GM12872 (cell line): ENCODE results near the gene POLR1A.
A peak's percentile ranks its signal among the peaks of the same experiment; 100 is the strongest.

Source experiments
- TF ChIP-seq, protein P1 (sequence below): IDR thresholded peaks from 3 replicates; pipeline ENCODE4 v1.5.1; 2011; ENCODE audit warnings: low read depth, mild to moderate bottlenecking, low read length, moderate library complexity; ENCODE audit not compliant: insufficient read depth

POLR1A gene

DNA sequence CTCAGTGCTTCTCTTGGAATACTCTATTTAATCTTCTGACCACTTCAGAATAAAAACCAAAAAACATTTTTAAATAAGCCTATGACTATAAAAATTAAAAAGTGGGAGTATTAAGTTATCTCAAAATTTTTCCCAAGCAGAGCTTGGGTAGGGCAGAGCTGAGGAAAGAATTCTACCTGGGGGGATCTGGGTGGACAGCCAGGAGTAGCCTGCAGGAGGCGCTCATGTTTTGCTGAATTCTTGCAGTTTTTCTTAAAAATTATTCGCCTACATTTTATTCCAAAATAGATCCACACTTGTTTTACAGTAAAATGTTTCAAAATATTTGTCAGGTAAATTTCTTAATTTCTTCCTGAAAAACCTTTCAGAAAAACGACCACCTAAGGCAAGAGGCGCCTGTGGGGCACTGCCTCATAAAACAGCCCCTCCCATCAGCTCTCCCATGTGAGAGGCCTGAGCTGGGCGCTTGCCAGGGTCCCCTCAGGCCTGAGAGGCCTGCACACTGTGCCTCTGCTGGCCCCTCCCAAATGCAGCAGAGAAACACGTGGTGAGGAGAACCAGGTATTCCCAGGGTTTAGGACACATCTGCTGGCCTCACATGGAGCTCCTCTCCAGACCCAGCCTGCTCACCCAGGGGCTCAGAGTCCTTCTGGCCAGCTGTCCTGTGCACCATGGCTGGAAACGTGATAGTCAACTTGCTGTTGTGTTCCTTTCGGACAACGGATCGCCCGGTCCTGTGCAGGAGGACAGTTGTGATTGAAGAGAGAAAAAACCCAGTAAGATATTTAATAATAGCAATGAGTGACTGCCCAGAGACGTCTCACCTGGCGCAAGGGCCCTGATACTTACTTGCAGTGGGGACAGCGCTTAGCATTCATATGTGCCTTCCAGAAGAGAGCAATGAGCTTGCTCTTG lies 17.5 kb downstream of the POLR1A start:
- TF ChIP-seq, protein P1, sequence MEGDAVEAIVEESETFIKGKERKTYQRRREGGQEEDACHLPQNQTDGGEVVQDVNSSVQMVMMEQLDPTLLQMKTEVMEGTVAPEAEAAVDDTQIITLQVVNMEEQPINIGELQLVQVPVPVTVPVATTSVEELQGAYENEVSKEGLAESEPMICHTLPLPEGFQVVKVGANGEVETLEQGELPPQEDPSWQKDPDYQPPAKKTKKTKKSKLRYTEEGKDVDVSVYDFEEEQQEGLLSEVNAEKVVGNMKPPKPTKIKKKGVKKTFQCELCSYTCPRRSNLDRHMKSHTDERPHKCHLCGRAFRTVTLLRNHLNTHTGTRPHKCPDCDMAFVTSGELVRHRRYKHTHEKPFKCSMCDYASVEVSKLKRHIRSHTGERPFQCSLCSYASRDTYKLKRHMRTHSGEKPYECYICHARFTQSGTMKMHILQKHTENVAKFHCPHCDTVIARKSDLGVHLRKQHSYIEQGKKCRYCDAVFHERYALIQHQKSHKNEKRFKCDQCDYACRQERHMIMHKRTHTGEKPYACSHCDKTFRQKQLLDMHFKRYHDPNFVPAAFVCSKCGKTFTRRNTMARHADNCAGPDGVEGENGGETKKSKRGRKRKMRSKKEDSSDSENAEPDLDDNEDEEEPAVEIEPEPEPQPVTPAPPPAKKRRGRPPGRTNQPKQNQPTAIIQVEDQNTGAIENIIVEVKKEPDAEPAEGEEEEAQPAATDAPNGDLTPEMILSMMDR: peak; percentile 46; the same call in 2 of the 3 replicates

DNA sequence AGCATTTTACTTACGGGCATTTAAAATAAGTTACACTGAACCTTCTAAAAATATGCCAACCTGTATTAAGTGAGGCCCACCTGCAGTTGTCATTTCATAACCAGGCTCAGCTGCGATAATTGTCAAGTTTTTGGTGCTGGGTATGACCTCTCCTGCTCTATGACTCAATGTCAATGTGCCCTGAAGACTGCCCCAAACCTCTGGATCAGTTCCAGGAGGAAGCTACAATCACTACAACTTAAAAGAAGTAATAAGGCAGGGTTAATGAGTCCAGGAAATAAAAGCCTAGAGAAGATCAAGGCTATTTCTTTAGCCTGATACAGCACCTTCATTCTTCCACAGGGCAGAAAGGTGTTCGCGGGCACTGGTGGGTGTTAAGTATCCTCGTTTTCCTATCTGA lies 22.9 kb downstream of the POLR1A start:
- TF ChIP-seq, protein P1: no peak

DNA sequence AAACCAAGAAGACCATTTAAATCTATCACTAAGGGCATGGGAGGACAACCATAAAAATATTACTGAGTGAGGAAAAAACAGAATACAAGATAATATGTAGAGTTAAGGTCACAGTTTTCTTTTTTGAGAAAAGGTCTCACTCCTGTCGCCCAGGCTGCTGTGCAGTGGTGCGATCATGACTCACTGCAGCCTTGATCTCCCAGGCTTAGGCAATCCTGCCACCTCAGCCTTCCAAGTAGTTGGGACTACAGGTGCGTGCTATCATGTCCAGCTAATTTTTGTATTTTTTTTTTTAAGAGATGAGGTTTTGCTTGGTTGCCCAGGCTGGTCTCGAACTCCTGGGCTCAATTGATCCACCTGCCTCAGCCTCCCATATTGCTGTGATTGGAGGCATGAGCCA lies 24.0 kb downstream of the POLR1A start:
- TF ChIP-seq, protein P1: no peak

DNA sequence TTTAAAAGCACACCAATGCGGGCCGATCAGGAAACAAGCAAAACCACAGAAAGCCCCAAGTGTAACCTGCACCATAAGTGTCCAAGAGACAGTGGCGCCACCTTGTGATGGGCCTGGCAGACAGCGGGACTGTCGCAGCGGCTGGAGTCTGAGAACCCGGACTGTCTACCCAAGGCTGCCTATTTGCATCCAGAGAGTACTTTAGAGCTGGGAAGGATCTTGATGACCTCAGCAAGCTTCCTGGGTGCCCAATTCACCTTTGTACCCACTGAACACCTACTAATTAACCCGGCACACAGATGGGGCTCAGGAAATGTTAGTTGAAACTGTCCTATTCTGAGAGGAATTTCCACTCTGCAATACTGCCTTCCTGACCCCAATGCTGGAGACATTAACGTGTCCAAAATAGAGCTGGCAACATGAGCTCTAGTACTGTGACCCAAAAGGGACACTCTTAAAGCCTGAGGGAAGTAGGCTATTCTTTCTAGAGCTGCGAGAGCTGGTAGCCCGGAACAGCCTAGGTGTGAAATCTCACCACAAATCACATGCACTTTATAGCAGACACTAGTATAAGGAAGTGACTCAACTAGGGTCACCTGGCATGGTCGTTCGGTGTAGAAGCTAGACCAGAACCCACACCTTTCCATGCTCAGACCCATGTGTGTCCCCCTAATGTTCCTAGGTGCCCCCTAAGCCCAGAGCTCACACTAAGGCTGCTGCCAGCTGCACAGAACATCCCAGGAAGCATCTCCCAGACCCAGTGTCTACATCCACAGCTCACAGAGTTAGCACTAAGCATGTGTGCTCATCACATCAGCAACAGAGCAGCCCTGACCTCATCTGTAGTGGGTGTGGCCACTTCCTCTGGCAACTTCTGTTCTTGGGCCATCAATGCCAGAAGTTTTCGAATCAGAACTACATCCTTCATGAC lies 25.4 kb downstream of the POLR1A start:
- TF ChIP-seq, protein P1: peak; percentile 94

DNA sequence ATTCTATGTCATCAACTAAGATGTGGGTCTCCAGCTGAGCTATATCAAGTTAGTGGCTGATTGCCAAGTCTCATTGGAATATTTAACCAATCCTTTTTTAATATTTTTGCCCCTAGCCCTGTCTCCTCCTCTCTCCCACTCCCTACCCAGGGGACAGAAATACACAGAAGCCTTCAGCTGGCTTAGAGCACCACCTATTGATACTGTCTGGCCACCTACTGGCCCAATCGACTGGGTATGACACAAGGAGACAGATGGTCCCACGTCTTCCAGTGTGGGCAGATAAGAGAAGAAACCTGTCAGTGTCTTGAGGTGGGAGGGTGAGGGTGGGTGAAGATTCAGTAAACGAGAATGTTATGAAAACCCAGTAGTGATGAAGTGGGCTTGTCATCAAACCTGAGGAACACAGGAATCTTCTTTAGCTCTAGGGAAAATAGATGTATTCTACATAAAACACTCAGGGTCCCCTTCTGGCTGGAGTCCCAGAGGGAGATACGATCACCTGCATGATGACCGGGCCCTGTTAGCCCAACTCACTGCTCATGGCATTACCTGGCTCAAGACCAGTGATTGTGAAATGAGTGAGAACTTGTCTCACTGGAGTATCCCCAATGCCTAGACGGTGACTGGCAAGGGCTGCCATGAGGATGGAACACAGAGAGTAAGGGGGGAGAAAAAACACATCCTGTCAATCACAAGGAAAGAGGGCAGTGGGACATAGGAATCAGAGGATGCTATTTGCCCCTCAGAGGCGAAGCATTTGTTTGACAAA lies 26.7 kb downstream of the POLR1A start:
- TF ChIP-seq, protein P1: peak; percentile 61

DNA sequence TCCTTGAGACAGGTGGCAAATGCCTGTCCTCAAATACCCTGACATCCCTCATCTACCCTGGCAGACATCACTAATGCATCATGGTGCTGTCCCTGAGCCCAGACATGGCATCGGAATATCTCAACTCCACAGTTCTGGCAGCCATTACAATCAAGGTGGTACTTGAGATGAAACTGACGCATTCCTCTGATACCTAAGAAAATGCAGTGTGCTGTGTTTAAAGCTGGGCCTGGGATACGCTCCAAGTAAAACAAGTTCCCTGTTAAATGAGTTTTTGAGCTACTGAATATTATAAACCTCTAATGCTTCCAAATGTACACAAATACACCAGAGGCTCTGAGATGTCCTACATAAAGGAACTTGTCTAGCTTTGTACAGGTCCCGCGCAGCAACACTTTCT lies 29.8 kb downstream of the POLR1A start:
- TF ChIP-seq, protein P1: no peak

DNA sequence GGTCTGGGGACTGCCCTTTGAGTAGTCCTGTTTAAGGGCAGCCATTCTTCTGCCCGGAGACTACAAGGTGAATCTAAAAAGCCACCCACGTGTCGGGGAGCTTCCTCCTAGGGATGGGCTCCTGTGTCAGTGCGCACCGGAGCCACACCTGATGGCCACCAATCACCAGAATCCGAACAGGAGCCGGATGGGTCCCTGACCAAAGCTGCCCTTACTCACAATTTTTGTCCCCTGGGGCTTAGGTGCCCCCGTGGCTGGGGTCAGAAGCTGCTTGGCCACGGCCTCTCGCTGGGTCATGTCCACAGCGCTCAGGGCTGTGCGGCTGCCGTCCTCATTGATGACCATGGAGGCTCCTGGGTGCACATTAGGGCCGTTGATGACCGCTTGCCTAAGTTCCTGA lies 30.9 kb downstream of the POLR1A start:
- TF ChIP-seq, protein P1: no peak
